Activated effector memory CD4-positive, alpha-beta T cell treated with Interleukin-2 at 50 U/mL for 16 hours (primary cell): Measurements from ENCODE around the gene HOXB1.

ENCODE experiments used
- DNase-seq: peaks from one replicate; pipeline ENCODE4 v3.0.0-alpha.2; 2020

Gene HOXB1

DNA sequence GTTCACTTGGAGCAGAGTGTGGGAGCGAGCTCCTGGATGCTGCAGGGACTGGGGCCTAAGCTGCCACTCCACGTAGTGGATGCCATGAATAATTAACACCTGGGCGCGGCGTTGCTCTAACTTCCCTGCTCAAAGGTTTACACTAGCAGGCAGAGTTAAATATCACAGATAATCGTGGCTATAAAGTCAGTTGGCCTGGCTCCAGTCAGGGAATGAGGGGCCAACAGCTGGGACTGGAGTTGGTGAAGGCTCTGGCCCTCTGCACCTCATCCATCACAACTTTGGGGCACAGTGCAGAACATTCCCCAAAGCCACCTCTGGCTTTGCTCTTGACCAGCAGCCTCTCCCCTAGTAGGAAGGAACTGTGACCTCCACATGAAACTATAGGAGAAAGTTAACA is 36.4 kb upstream of the HOXB1 start:
- no peak for DNase-seq

DNA sequence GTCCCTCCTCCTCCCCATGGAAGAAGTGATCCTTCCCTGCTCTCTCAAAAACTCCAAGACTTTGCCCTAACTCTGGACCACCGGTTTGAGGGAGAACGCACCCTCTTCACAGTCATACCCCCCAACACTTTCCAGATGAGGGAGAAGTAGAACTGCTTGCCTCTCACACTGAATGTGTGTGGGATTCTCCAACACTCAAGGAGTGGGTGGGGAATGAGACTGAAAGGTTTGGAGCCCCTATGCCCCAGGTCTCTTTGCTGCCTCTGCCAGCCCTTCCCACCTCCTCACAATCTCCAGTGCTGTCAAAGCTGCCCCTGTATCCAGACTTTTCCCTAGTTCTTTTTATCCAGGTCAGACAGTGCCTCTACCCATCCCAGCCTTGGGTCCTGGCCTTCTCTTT is 35.9 kb upstream of the HOXB1 start:
- DNase-seq, result no peak

DNA sequence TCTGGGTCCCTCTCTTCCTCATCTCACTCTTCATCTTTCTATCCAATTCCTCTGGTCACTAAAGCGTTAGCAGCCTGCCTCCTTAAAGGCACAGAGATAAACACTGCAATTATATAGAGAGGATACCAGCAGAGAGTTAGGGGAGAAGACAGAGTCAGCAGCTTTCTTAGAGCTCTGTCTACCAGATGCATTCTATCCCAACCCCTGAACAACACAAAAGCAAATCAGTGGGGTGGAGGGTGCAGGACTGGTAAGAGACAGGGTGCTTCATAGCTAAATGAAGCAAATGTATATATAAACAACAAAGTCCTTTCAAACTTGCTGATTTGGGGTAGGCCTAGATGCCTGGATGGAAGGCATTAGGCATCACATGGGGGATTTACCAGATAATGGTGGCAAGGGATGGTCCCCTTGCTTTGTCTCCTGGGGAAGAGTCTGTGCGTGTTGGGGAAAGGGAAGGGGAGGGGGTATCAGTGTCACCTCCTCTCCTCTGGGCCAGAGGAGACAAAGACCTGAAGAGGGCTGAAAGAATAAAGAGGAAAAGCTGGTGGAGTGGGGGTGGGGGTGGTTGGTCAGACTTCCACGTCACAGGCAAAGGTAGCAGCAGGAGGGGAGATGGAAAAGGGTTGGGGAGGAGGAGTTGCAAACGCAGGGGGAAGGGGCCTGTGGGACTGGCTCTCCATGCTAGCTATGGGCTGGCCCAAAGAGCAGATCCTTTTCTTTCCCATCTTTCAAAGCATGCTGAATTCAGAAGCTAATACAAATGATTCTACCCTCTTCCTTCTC is 35.3 kb upstream of the HOXB1 start:
- DNase-seq, result no peak

DNA sequence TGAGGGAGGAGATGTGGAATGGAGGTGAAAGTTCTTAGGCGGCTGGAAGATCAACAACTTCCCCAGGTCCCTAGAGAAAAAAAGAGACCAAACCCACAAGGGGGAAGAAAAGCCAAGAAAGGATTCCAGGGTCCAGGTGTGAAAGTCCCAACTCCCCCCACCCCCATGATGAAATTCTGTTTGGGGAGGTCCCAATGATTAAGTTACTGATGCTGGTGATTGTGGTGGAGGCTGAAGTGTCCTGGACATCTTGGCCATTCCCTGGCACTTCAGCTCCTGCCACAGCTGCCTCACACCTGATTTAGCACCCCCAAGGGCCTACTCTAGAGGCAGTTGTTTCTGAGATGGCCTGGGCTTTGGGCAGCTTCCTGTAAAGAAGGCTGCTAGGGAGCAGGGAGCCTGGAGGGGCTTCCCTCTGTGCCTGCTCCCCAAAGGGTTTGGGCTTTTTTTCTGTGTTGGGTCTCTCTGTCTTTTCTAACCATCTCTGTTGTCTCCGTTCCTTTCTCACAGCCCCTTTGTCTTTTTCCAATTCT is 34.3 kb upstream of the HOXB1 start:
- DNase-seq, result no peak

DNA sequence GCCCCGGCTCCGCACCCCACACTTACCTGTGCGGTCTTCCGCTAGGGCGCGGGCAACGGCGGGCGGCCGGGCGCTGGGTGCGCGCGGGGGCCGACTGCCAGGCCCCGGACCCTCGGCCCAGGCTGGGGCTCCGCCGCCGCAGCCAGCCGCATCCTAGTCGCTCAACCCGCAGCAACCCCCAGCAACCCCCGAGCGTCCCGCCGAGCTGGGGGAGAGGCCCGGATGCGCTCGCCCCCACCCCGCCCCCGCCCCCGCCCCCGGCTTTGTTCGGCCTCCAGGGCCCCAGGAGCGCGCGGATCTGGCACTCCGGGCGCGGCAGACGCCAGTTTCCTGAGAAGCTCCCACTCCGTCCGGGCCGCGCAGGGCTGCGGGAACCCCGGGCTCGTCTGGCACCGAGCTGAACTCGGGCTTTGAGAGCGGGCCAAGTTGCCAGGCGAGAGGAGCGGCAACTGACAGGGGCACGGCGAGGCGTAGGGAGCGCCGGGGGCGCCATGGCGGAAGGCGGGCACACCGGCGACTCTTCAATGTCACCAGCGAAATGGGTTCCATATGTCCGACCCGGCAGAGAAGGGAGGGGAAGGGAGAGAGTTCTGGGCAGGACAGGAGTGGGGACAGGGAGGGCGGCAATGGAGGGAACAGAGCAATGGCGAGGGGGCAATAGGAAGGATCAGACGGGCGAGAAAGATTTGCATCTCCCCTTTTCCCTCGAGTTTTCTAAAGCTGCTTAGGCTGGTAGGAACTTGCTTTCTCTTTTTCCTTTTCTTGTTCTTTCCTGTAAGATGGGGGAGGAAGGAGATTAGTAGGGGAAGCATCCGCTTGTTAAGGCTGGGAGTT is 33.6 kb upstream of the HOXB1 start:
- no peak for DNase-seq

DNA sequence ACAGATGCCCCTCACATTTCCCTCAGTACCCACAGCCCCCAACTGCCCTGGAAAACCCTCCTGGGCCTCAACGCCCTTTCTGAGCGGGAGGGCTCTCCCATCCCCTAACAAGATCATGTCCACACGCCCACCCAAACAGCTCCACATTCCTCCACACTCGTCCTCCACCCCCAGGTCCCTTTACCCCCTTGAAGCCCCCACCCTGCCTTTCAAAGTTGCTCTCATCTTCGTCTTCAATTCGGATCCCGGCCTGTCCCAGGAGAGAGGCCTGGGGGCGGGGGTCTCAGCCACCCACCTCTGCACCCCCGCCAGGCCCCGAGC is 33.0 kb upstream of the HOXB1 start:
- no peak for DNase-seq

DNA sequence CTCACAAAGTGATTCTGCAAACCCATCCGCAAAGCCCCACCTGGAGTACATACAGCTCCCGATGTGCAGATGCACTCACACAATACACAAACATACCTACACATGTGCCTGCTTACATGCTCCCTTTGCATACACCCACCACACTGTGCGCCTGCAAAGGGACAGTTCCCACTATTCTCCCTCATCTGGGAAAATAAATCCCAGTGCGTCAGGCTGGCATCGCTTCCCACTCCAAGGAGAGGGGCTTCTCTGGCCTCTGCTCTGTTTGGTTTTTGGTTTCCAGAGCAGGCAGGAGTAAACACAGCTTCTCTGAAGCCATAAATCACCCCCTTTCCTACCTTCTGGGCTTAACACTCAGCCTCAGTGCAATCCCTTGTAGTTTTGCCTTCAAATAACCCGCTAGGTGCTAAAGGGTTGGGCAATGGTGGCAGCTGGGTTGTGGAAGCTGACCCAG is 32.6 kb upstream of the HOXB1 start:
- DNase-seq, result no peak

DNA sequence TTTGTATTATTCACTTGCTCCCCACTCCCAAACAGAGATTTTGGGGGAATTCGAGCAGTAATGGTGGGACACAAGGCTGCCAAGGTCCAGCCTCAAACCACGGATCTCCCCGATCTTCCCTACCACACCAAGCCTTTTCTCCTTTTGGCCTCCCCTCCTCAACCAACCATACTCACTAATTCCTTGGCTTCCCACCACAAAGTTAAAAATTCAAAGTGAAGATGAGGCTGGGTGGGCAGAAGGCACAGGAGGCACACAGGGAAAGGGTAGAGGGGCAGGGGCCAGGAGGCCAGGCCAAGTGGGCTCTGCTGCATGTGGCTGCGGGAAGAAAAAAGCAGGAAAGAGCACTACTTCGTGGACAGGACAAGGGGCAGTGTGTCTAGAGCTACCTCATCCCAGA is 32.1 kb upstream of the HOXB1 start:
- DNase-seq, result no peak

DNA sequence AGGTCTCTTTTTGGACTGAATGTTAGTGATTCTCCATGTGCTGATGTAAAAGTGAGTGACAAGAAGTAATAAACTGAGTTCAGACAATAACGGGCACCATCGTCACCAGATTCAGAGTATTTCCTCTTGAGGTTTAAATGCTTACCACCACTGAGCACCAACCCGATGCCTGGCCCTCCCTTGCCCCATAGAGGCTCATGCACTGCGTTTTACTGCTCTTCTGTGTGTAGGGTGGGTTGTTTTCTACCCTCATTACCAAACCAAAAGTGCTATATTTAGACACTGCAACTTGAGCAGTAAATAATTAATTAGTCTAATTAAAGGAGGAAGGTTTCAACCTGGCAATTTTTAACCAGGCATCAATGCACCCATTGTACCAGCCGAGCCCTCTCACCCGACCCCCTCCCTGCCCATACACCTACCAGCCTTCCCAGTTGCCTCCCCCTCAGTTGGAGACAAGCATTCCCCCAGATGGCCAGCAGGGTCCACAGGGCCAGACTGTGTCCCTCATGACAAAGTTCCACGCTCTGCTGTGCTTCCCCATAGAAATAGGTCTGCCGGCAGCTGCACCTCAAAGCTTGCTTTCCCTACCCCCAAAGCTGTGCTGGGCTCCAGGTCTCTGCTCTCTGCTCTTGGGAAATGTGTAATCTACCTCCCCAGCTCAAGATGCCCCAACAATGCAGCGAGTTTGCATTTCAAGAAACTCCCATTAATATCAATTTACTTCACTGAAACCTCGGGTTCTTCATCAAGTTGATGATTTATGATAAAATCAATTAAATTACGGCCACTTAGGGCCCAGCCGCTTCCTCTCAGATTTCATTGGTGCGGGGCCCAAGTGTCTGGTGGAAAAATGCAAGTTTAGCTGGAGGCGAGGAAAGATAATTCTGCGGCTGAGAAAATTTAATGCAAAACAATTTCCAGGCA is 31.3 kb upstream of the HOXB1 start:
- no peak for DNase-seq

DNA sequence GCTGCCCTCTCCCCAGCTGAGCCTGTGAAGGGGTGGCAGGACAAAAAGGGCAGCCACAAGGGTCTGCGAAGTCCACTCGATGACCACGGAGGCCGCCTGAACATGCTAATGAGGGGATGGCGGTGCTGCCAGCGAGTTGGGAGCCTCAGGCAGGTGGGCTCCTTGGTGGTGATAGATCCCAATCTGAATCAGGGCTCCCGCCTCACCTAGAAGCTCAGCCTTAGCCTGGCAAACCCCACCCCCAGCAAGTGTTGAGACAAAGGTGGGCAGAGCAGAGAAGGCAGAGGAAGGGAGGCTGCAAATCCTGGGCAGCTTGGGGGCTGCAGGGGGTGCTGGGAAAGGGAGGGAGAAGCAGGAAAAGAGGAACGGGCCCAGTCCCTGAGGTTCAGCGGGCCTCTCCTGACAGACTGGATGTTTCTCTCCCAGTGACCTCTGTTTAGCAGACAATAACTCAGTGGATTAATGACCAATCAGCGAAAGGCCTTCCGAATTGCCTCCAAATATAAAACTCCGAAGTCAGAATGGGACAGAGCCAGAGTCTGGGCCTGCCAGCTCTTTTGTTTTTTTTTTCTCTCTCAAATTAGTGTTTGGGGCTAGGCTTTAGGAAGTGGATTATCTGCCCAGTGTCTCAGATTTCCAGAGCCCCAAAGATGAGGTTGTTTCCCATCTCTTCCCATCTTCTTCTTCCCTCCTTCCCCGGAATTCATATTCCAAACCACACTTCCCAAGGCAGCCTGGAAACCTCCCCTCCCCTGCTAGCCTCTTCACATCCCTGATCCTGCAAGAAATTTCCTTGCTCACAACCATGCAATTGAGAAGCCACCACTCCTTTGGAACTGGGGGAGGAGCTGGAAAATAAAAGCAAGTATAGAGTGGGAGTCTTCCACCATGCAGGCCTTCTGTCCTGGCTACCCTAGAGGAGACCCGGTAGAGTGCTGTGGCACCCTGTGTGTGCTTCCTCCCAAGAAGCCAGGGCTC is 29.3 kb upstream of the HOXB1 start:
- DNase-seq, result no peak

DNA sequence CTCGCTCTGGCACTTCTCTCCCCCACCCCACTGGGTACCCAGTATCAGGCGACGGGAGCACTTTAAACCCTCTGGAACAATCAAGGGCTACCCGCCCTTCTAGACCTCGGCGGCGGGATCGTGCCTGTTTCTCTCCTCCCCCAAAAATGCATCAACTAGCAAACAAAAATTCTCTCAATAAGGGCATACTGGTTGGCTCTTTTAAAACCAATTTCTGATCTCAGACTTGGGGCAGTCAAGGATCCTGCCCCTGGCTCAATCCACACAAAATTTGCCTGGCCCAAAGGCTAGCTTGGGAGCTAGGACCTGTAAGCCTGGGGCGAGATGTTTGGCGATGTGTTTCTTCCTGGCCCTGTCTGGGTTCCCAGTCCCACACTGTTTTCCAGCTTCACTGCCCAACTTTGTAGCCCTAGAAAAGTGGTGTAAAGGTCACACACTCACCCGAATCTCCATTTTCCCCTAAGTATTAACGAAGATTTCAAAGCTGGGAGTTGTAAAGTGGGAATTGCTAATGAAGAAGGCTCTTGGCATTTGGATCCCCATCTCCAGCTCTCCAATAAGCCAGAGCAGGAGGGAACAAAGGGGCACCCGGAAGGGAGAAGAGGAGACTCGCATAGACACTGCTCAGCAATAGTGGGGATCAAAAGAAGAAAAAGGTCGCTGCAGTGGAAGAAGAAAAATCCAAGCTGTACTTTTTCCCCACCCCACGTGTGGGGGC is 28.5 kb upstream of the HOXB1 start:
- no peak for DNase-seq

DNA sequence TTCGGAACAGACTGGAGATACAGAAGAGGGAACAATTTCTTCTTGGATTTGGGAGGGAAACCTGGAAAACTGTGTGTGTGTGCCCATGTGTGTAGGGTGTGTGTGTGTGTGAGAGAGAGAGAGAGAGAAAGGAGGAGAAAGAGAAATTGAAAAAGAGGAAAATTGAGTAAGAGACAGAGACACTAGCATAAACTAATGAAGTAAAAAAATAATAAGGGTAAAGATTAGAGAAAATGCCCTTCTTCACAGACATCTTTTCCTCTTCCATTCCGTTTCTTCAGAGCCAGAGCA is 28.0 kb upstream of the HOXB1 start:
- DNase-seq, result no peak

DNA sequence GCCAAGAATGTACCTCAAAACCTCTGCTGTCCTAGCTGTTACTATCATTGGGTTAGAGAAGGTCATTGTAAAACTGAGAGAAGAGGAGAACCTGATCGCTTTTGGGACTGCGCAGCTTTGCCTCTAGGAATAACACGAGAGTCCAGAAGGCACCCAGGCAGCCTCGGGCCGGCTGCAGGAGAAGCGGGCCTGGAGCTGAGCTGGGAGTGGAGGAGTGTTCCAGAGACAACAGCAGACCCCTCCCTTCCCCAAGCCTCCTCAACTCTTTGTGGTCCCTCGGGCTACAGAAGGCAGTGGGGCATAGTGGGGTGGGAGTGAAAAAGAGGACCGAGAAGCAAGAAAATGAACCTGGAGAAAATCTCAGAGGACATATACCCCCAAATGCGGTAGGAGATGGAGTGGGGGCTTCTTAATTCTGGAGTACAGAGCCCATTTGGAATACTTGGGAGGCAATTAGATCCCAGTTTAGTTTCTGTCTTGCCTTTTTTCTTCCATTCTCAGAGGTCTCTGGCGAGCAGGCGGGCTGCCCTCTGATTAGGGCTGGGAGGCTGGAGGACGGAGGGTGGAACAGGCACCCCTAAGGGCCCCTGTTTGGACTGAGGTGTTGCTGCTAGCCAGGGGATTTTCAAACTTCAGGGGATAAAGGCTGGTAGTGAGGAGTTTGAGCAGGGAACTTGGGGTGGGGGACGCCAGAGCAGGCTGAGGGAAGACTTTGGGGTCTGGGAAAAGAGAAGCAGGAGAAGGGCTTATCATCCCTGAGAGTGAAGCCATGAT is 27.4 kb upstream of the HOXB1 start:
- no peak for DNase-seq

DNA sequence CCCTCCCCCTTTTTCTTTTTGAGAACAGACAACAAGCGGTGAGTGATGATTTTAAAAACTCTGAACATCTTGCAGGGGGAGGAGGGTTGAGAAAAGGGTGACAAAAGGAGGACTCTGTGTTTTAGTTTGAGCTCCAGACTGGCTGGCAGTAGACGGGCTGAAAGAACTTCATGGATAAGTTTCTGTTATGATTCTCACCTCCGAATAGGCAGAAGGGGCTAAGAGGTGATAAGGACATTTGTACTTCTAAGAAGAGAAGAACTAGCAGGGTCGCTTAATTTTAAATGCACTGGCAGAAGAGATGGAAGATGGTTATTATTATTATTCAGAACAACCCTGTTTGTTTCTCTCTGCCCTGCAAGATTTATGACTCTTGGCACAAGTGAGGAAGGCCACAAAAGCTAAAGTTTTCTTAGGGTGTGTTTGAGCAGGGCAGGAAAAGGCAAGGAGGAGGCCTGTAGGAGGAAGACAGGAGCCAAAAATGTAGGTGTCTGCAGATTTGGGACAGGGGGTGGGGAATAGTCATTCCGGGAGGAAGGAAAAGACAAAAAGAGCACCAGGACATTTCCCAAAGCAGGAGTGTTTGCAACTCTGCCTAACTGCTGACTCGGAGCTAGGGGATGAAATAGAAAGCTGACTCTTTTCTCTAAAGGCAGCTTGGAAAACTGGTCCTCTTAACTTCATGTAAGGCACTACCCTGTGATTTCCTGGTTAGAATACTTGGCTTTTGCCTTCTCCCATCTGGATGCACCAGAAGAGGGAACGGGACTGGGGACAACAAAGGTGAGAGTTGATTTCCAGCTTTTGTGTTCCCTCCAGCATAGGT is 26.0 kb upstream of the HOXB1 start:
- no peak for DNase-seq

DNA sequence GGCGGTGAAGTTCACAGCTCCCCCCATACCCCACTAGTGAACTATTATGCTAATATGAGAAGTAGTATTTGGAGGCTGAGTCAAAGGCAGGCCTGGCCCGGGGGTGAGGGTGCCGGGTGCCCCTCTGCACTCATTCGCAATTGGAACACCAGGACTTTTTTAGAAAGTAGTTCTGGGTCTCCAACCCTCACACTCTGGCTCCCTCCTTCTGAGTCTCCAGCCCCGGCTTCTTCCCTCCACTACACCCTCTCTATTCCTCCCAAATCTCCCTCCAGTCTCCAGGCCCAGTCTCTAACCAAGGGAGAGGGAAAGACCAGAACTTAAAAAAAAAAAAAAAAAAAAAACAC is 25.4 kb upstream of the HOXB1 start:
- DNase-seq, result no peak

DNA sequence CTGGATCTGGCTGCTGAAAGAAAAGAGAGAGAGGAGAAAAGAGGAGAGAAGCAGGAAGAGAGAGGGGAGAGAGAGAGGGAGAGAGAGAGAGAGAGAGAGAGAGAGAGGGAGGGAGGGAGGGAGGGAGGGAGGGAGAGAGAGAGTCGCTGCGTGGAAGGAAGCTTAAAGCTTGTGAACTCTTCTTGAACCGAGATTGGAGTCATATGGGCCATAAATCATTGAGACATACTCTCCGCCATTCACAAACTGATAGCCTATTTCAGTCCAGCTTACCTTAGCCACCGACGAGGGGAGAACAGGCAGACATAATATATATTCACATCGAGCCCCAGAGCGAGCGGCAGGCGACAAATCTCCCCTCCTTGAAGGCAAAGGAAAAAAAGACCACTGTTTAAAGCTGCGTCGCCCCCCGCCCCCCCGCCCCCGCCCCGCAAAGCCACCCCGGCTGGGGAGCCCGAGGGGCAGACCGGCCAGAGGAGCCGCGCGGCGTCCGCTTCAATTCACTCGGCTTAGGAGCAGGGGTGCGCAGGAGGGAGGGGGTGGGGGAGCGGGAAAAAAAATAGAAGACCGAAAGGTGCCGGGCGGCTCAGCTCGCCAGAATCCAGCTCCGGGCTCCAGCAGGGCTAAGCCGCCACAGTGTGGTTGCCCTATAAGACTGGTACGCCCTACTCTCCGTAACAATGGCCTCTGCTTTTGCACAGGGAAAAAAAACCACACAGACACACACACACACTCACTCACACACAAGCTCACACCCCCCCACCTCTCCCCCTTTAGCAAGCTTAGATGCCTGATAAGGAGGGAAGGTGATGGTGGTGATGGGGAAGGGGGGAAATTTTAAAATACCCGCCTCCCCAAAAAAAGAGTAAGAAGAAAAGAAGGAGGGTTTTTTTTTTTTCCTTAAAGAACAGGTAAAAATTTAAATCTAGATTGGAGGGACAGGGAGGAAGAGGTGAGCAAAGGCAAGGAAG is 24.7 kb upstream of the HOXB1 start:
- DNase-seq, result no peak

DNA sequence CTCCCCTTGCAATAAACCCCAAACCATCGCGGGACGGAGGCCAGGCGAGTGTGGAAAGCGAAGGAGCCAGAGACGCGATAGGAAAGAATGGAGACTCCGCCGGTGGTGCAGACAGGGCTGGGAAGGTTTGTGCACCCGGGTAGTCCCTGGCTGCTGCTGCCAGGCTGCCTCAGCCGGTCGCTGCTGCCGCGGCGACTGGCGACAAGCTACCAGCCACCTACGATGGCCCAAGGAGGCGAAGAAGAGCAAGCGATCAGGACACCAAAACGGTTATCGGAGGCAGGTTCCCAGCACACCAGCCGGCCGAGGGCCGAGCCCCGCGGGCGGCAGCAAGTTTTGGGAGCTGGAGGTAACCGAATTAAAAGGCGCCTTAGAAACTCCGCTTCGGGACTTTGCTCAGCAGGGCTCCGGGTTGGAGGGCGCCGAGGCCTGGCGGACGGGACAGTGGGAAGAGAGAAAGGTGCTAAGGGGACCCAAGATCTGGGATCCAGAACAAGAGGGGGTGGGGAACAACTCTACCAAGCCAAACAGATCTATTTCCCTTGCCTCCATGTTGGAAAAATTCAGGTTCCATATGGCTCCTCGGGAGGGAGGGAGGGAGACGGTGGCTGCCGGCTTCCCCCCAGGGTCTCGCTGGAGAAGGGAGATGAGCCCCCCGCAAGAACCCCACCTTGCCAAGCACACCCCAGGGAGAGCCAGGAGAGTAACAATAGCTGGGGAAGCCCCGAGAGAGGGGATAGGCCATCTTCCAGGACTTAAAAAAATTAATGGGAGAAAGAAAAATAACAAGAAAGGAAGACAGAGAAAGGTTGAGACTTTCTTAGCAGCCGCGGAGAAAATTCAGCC is 23.8 kb upstream of the HOXB1 start:
- no peak for DNase-seq

DNA sequence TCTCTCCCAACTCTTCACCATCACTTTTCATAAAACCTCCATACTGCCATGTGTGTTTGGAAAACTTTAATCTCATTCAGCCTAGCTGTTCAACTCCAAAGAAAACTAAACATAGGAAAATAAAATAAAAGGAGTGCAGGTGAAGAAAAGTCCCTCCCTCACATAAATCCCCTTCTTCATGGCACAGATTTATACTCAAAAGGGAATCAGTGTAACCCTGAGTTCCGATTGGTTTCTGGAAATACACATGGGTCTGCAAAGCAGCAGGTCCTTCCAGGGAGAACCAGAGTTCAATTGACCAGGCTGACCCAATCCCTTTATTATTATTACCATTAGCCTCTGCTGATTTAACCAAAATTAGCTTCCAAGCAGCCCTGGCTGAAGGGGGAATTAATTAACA is 23.0 kb upstream of the HOXB1 start:
- no peak for DNase-seq
